H9 (cell line): ENCODE measurements around the gene INPP5J. TPM values are rescaled to one million over a fixed set of nuclear protein-coding genes. Genes with fewer than 3 reads are reported as not detected.

Source experiments
- DNase-seq: peaks from one replicate; pipeline ENCODE4 v3.0.0-alpha.2; 2017
- H2AFZ ChIP-seq: one replicate; pipeline ENCODE4 v1.6.1; 2013; ENCODE audit warnings: mild to moderate bottlenecking, low read length, control low read depth, moderate library complexity
- H2AK5ac ChIP-seq: 2 replicates; pipeline ENCODE4 v1.6.1; 2013; ENCODE audit warnings: low read length, control low read depth, mixed read lengths; ENCODE audit not compliant: insufficient read length
- H2BK120ac ChIP-seq: one replicate; pipeline ENCODE4 v1.6.1; 2013; ENCODE audit warnings: low read depth, mild to moderate bottlenecking, low read length, control low read depth, inconsistent platforms; ENCODE audit not compliant: poor library complexity, severe bottlenecking
- H2BK12ac ChIP-seq: 2 replicates; pipeline ENCODE4 v1.6.1; 2013; ENCODE audit warnings: low read length, control low read depth, mixed read lengths, low read depth; ENCODE audit not compliant: insufficient read length
- H2BK15ac ChIP-seq: 2 replicates; pipeline ENCODE4 v1.6.1; 2013; ENCODE audit warnings: low read depth, low read length, control low read depth
- H2BK20ac ChIP-seq: one replicate; pipeline ENCODE4 v1.6.1; 2013; ENCODE audit warnings: low read depth, mild to moderate bottlenecking, low read length, control low read depth, inconsistent platforms; ENCODE audit not compliant: poor library complexity, severe bottlenecking
- H2BK5ac ChIP-seq: 2 replicates; pipeline ENCODE4 v1.6.1; 2013; ENCODE audit warnings: low read length, control low read depth, mixed read lengths; ENCODE audit not compliant: insufficient read length
- H3K14ac ChIP-seq: 2 replicates; pipeline ENCODE4 v1.6.1; 2013; ENCODE audit warnings: low read length, control low read depth; ENCODE audit not compliant: insufficient read depth
- H3K18ac ChIP-seq: 2 replicates; pipeline ENCODE4 v1.6.1; 2013; ENCODE audit warnings: low read depth, mild to moderate bottlenecking, mixed read lengths, low read length, control low read depth; ENCODE audit not compliant: insufficient read length
- H3K23ac ChIP-seq: 2 replicates; pipeline ENCODE4 v1.6.1; 2013; ENCODE audit warnings: low read length, control low read depth, mixed read lengths, low read depth; ENCODE audit not compliant: insufficient read length
- H3K23me2 ChIP-seq: 2 replicates; pipeline ENCODE4 v1.6.1; 2013; ENCODE audit warnings: low read depth, mild to moderate bottlenecking, mixed read lengths, low read length, control low read depth; ENCODE audit not compliant: insufficient read length, poor library complexity, severe bottlenecking
- H3K27ac ChIP-seq: 2 replicates; pipeline ENCODE4 v1.5.1; 2013; ENCODE audit warnings: low read length, control low read depth, mixed read lengths, low read depth; ENCODE audit not compliant: insufficient read length
- H3K27me3 ChIP-seq: 2 replicates; pipeline ENCODE4 v1.6.1; 2013; ENCODE audit warnings: low read length, control low read depth, inconsistent platforms; ENCODE audit not compliant: insufficient read depth
- H3K4ac ChIP-seq: 2 replicates; pipeline ENCODE4 v1.6.1; 2013; ENCODE audit warnings: low read depth, mild to moderate bottlenecking, control low read depth, inconsistent platforms, low read length, moderate library complexity
- H3K4me1 ChIP-seq: 2 replicates; pipeline ENCODE4 v1.6.1; 2013; ENCODE audit warnings: low read length, control low read depth, inconsistent platforms; ENCODE audit not compliant: insufficient read depth
- H3K4me2 ChIP-seq: 2 replicates; pipeline ENCODE4 v1.6.1; 2013; ENCODE audit warnings: low read length, control low read depth, mixed read lengths; ENCODE audit not compliant: insufficient read length, insufficient read depth
- H3K56ac ChIP-seq: 2 replicates; pipeline ENCODE4 v1.6.1; 2013; ENCODE audit warnings: low read depth, mild to moderate bottlenecking, mixed read lengths, low read length, control low read depth; ENCODE audit not compliant: insufficient read length
- H3K79me1 ChIP-seq: 2 replicates; pipeline ENCODE4 v1.6.1; 2013; ENCODE audit warnings: low read depth, mild to moderate bottlenecking, moderate library complexity, low read length, control low read depth, inconsistent platforms; ENCODE audit not compliant: insufficient read depth, poor library complexity, severe bottlenecking
- H3K79me2 ChIP-seq: 2 replicates; pipeline ENCODE4 v1.6.1; 2013; ENCODE audit warnings: low read length, control low read depth, inconsistent platforms; ENCODE audit not compliant: insufficient read depth
- H3K9ac ChIP-seq: 2 replicates; pipeline ENCODE4 v1.6.1; 2013; ENCODE audit warnings: low read length, control low read depth, mixed read lengths; ENCODE audit not compliant: insufficient read length; ENCODE audit errors: extremely low read depth
- H3K9me3 ChIP-seq: one replicate; pipeline ENCODE4 v1.6.1; 2013; ENCODE audit warnings: low read depth, low read length, inconsistent platforms; ENCODE audit not compliant: control insufficient read depth
- H3T11ph ChIP-seq: one replicate; pipeline ENCODE4 v1.6.1; 2013; ENCODE audit warnings: mild to moderate bottlenecking, low read length, control low read depth, inconsistent platforms
- H4K20me1 ChIP-seq: one replicate; pipeline ENCODE4 v1.6.1; 2013; ENCODE audit not compliant: control insufficient read depth, insufficient read length, insufficient read depth
- H4K5ac ChIP-seq: 2 replicates; pipeline ENCODE4 v1.6.1; 2013; ENCODE audit warnings: low read depth, mild to moderate bottlenecking, mixed read lengths, low read length, control low read depth; ENCODE audit not compliant: insufficient read length
- H4K8ac ChIP-seq: replicated peaks from 2 replicates; pipeline ENCODE4 v1.6.1; 2013; ENCODE audit warnings: low read length, control low read depth, mixed read lengths, low read depth; ENCODE audit not compliant: insufficient read length
- H4K91ac ChIP-seq: 2 replicates; pipeline ENCODE4 v1.6.1; 2013; ENCODE audit warnings: low read depth, mild to moderate bottlenecking, moderate library complexity, mixed read lengths, low read length, control low read depth; ENCODE audit not compliant: insufficient read length
- H3K27ac Mint-ChIP-seq, 3 experiments: 2 replicates in 2 of 3; 3 replicates in 1 of 3; pipeline ENCODE4 v1.8.0; 2020 to 2021; ENCODE audit warnings: mixed read lengths in 3 of 3, mild to moderate bottlenecking in 1 of 3, moderate library complexity in 1 of 3
- H3K27me3 Mint-ChIP-seq: 2 replicates; pipeline ENCODE4 v1.8.0; 2021; ENCODE audit warnings: low read depth, mild to moderate bottlenecking, moderate library complexity, mixed read lengths
- H3K36me3 Mint-ChIP-seq, 3 experiments: 2 replicates in 2 of 3; 3 replicates in 1 of 3; pipeline ENCODE4 v1.8.0; 2020 to 2021; ENCODE audit warnings: low read depth in 3 of 3, mixed read lengths in 3 of 3; ENCODE audit not compliant: insufficient read depth in 1 of 3
- H3K4me1 Mint-ChIP-seq, 2 experiments: 2 replicates each; pipeline ENCODE4 v1.8.0; 2020; ENCODE audit warnings: mixed read lengths in 2 of 2
- H3K4me3 Mint-ChIP-seq, 2 experiments: 2 replicates in 1 of 2; 3 replicates in 1 of 2; pipeline ENCODE4 v1.8.0; 2020 to 2021; ENCODE audit warnings: mild to moderate bottlenecking in 2 of 2, mixed read lengths in 2 of 2, moderate library complexity in 1 of 2
- H3K9me3 Mint-ChIP-seq, 2 experiments: 2 replicates in 1 of 2; 3 replicates in 1 of 2; pipeline ENCODE4 v1.8.0; 2020; ENCODE audit warnings: mild to moderate bottlenecking in 2 of 2, mixed read lengths in 2 of 2, moderate library complexity in 1 of 2
- WGBS: extraction: QIAGEN DNeasy Blood & Tissue Kit; methylation state at CpG from one replicate; pipeline ENCODE4 v1.1.7; 2013; ENCODE audit warnings: missing lambda C conversion rate, low lambda C conversion rate, mixed read lengths; ENCODE audit not compliant: insufficient read length; ENCODE audit errors: extremely low coverage; 5-methylcytosine and 5-hydroxymethylcytosine counted together
- total RNA-seq: library from RNA; stranded (reverse); gene quantifications from 2 replicates; pipeline ENCODE4 v1.2.1, GENCODE V29; 2021
- TF ChIP-seq, protein P1 (sequence below): fragments of 200-600 bp; sonication (generic); conservative IDR thresholded peaks from 3 replicates; pipeline ENCODE4 v1.8.0; 2021; ENCODE audit warnings: antibody characterized with exemption, mild to moderate bottlenecking

Gene INPP5J
- total RNA-seq, 1 experiment from 2014 or later: 4.9 TPM

DNA sequence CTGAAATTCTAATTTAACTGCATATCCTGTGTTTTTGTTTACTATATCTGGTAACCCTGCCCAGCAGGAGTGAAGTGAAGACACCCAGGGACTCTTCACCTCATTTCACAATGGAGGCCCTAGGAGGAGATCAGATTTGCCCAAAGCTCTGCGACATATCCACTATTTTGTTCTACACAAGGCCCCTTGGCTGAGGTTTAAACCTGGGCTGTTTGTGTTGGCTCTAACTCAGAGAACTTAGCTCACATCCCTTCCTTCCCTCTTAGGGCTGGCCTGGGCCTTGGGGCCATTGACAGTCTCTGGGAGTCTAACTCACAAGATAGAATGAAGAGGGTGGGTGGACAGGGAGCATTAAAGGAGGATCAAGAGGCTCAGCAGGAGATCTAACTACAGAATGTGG is 25.7 kb downstream of the INPP5J start:
- Mint-ChIP-seq H3K4me3 (no peak overlapping the region), H3K4me1 (peaks cover 0 to 4% of the 10 kb centered on the region in 2 experiments; a peak in 2 of 4 replicates), H3K36me3 (peaks cover 0 to 13% (median 5%) of the 10 kb centered on the region in 3 experiments; a peak in 3 of 7 replicates), H3K9me3 (peaks cover 27 to 29% of the 10 kb centered on the region in 2 experiments), H3K27ac (no peak overlapping the region; a peak in 1 of 7 replicates), H3K27me3 (peaks cover 31% of the 10 kb centered on the region)
- H4K5ac ChIP-seq: no peak overlapping the region
- no peak overlapping the region for H2BK12ac ChIP-seq
- TF ChIP-seq, protein P1, sequence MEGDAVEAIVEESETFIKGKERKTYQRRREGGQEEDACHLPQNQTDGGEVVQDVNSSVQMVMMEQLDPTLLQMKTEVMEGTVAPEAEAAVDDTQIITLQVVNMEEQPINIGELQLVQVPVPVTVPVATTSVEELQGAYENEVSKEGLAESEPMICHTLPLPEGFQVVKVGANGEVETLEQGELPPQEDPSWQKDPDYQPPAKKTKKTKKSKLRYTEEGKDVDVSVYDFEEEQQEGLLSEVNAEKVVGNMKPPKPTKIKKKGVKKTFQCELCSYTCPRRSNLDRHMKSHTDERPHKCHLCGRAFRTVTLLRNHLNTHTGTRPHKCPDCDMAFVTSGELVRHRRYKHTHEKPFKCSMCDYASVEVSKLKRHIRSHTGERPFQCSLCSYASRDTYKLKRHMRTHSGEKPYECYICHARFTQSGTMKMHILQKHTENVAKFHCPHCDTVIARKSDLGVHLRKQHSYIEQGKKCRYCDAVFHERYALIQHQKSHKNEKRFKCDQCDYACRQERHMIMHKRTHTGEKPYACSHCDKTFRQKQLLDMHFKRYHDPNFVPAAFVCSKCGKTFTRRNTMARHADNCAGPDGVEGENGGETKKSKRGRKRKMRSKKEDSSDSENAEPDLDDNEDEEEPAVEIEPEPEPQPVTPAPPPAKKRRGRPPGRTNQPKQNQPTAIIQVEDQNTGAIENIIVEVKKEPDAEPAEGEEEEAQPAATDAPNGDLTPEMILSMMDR: no peak
- H3K4me1 ChIP-seq: no peaks in the 10 kb centered on the region
- no peak overlapping the region for H3K14ac ChIP-seq
- H3K79me1 ChIP-seq: no peaks in the 10 kb centered on the region
- H3K23me2 ChIP-seq: no peaks in the 10 kb centered on the region
- H4K8ac ChIP-seq: no peak overlapping the region
- H2AFZ ChIP-seq: no peak overlapping the region
- H3K9me3 ChIP-seq: peaks cover 5% of the 10 kb centered on the region
- H3K18ac ChIP-seq: no peak overlapping the region
- no peaks in the 10 kb centered on the region for H3K27me3 ChIP-seq
- H3T11ph ChIP-seq: no peak overlapping the region
- H3K9ac ChIP-seq: no peak overlapping the region
- H2BK20ac ChIP-seq: no peak overlapping the region
- no peak overlapping the region for H3K4me2 ChIP-seq
- no peak overlapping the region for H2BK5ac ChIP-seq
- no peaks in the 10 kb centered on the region for H4K20me1 ChIP-seq
- no peak overlapping the region for H2AK5ac ChIP-seq
- no peak overlapping the region for H3K4ac ChIP-seq
- DNase-seq: no peak
- no peak overlapping the region for H3K27ac ChIP-seq
- no peak overlapping the region for H3K56ac ChIP-seq
- no peak overlapping the region for H2BK120ac ChIP-seq
- no peak overlapping the region for H4K91ac ChIP-seq
- no peaks in the 10 kb centered on the region for H3K79me2 ChIP-seq
- H2BK15ac ChIP-seq: no peak overlapping the region
- H3K23ac ChIP-seq: no peak overlapping the region
- no CpG with 5 or more reads among the region's 1 CpG for WGBS
